Right atrium auricular region (tissue), 2 donors: Measurements from ENCODE around the gene OSCP1. TPM values are rescaled to one million over a fixed set of nuclear protein-coding genes. Genes with fewer than 3 reads are reported as not detected.

Experiments
- DNase-seq: peaks from one replicate; pipeline ENCODE4 v3.0.0-alpha.2; 2019; ENCODE audit warnings: low spot score
- H3K27ac ChIP-seq, 2 donors: fragments of 200-600 bp; sonication (generic); 1 replicate in 1 of 2; 2 replicates in 1 of 2; pipeline ENCODE4 v1.5.1; 2016 to 2019
- H3K27me3 ChIP-seq, 2 donors: fragments of 200-600 bp; sonication (generic); one replicate each; pipeline versions ENCODE4 v1.5.1 to v1.6.0; 2017 to 2019
- H3K36me3 ChIP-seq: fragments of 200-600 bp; sonication (generic); one replicate; pipeline ENCODE4 v1.5.1; 2016
- H3K4me1 ChIP-seq, 2 donors: fragments of 200-600 bp; sonication (generic); one replicate each; pipeline versions ENCODE4 v1.5.1 to v1.6.0; 2017 to 2019
- H3K4me3 ChIP-seq, 2 donors: fragments of 200-600 bp; sonication (generic); 1 replicate in 1 of 2; 2 replicates in 1 of 2; pipeline ENCODE4 v1.5.1; 2017 to 2019; ENCODE audit warnings: mild to moderate bottlenecking in 1 of 2, moderate library complexity in 1 of 2
- H3K9me3 ChIP-seq, 2 donors: fragments of 200-600 bp; sonication (generic); one replicate each; pipeline ENCODE4 v1.5.1; 2019
- total RNA-seq, 2 donors: library from RNA; depleted of rRNA; stranded (reverse); fragments of >200 nt; gene quantifications; one replicate each; pipeline ENCODE4 v1.1.0, GENCODE V29; 2016
- TF ChIP-seq, protein P1 (sequence below), 2 donors: fragments of 200-600 bp; sonication (generic); IDR thresholded peaks; one replicate each; pipeline ENCODE4 v1.5.1; 2019; ENCODE audit warnings: antibody characterized with exemption in 2 of 2

The OSCP1 gene
- total RNA-seq, 2 donors from 2014 or later: 4.9 to 7.9 TPM

DNA sequence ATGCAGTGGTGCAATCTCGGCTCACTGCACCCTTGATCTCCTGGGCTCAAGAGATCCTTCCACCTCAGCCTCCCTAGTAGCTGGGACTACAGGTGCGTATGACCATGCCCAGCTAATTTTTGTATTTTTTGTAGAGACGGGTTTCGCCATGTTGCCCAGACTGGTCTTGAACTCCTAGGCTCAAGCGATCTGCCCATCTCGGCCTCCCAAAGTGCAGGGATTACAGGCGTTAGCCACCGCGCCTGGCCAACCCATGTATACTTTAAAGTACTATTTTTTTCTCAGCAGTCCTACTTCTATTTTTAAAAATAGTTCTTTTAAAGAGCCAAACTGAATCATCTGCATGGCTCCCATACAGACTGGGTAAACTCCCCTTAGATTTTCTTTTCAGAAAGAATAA, 68.0 kb downstream of the OSCP1 start:
- no peaks in the 10 kb centered on the region for H3K9me3 ChIP-seq
- H3K36me3 ChIP-seq: no peaks in the 10 kb centered on the region
- H3K4me3 ChIP-seq: no peak overlapping the region
- no peaks in the 10 kb centered on the region for H3K27me3 ChIP-seq
- no peak for DNase-seq
- H3K27ac ChIP-seq: peak overlapping the region in 1 of 2 donors; percentile 35
- TF ChIP-seq, protein P1, sequence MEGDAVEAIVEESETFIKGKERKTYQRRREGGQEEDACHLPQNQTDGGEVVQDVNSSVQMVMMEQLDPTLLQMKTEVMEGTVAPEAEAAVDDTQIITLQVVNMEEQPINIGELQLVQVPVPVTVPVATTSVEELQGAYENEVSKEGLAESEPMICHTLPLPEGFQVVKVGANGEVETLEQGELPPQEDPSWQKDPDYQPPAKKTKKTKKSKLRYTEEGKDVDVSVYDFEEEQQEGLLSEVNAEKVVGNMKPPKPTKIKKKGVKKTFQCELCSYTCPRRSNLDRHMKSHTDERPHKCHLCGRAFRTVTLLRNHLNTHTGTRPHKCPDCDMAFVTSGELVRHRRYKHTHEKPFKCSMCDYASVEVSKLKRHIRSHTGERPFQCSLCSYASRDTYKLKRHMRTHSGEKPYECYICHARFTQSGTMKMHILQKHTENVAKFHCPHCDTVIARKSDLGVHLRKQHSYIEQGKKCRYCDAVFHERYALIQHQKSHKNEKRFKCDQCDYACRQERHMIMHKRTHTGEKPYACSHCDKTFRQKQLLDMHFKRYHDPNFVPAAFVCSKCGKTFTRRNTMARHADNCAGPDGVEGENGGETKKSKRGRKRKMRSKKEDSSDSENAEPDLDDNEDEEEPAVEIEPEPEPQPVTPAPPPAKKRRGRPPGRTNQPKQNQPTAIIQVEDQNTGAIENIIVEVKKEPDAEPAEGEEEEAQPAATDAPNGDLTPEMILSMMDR (IDR thresholded peaks at IDR 0.05): no peak
- H3K4me1 ChIP-seq: peaks cover 0 to 68% of the 10 kb centered on the region in 2 donors

DNA sequence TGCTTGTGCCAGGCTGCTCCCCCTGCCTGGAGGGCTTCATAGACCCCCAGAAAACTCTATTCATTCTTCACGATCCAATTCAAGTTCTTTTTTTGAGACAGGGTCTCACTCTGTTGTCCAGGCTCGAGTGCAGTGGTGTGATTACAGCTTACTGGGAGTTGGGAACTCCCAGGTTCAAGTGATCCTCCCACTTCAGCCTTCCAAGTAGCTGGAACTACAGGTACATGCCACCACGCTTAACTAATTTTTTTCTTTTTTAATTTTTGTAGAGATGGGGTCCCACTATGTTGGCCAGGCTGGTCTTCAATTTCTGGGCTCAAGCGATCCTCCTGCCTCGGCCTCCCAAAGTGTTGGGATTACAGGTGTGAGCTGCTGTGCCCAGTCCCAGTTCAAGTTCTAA, 68.8 kb downstream of the OSCP1 start:
- H3K4me1 ChIP-seq: peaks cover 0 to 61% of the 10 kb centered on the region in 2 donors
- DNase-seq: no peak
- no peaks in the 10 kb centered on the region for H3K36me3 ChIP-seq
- H3K9me3 ChIP-seq: no peaks in the 10 kb centered on the region
- H3K27me3 ChIP-seq: no peaks in the 10 kb centered on the region
- no peak overlapping the region for H3K27ac ChIP-seq
- TF ChIP-seq, protein P1 (IDR thresholded peaks at IDR 0.05): no peak
- no peak overlapping the region for H3K4me3 ChIP-seq

DNA sequence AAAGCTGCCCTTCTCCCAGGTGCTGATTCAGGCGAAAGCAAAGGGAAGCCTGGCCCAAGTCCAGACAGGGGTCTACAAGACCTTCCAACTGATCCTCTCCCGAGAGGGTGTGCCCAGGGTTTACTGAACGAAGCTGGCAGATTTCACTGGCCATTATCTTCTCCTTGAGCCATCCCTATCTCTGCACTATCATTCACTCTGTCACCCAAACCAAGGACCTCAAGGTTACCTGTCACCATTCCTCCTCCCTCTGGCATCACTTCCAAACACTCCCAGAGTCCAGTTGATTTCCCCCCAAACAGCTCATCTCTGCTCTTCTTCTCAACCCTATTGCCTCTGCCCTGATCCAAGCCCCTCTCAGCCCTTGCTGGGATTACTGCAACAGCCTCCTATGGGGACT, 69.5 kb downstream of the OSCP1 start:
- no peak overlapping the region for H3K4me3 ChIP-seq
- H3K36me3 ChIP-seq: no peaks in the 10 kb centered on the region
- no peak for DNase-seq
- TF ChIP-seq, protein P1 (IDR thresholded peaks at IDR 0.05): no peak
- peak overlapping the region; percentile 7 to 44 for H3K27ac ChIP-seq
- H3K4me1 ChIP-seq: peaks cover 0 to 67% of the 10 kb centered on the region in 2 donors
- H3K27me3 ChIP-seq: no peaks in the 10 kb centered on the region
- no peaks in the 10 kb centered on the region for H3K9me3 ChIP-seq

DNA sequence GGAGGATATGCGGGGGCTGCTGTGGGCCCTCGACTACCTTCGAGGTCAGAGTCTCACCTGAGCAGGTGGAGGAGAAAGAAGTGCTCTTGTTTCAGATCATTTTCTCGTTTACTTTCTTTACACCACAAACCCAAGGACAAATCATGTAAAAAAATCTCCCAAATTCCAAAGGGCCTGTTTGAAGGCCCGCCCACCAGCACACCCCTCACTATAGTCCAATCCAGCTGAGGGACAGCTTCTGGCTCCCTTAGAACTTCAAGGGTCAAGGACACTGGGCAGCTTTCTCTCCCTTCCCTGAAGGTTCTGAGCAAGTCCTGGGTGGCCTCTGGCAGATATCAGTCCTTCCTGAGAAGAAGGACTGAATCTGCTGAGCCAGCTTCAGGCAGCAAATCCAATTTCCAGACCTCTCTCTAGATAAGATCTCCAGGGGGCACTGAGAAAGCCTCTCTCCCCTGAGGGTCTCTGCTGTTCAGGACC, 70.1 kb downstream of the OSCP1 start:
- DNase-seq: no peak
- Histone ChIP-seq H3K4me3 (no peak overlapping the region), H3K27ac (peak overlapping the region; percentile 7 to 44), H3K36me3 (no peaks in the 10 kb centered on the region), H3K9me3 (no peaks in the 10 kb centered on the region), H3K27me3 (no peaks in the 10 kb centered on the region), H3K4me1 (peaks cover 0 to 73% of the 10 kb centered on the region in 2 donors)
- TF ChIP-seq, protein P1 (IDR thresholded peaks at IDR 0.05): no peak

DNA sequence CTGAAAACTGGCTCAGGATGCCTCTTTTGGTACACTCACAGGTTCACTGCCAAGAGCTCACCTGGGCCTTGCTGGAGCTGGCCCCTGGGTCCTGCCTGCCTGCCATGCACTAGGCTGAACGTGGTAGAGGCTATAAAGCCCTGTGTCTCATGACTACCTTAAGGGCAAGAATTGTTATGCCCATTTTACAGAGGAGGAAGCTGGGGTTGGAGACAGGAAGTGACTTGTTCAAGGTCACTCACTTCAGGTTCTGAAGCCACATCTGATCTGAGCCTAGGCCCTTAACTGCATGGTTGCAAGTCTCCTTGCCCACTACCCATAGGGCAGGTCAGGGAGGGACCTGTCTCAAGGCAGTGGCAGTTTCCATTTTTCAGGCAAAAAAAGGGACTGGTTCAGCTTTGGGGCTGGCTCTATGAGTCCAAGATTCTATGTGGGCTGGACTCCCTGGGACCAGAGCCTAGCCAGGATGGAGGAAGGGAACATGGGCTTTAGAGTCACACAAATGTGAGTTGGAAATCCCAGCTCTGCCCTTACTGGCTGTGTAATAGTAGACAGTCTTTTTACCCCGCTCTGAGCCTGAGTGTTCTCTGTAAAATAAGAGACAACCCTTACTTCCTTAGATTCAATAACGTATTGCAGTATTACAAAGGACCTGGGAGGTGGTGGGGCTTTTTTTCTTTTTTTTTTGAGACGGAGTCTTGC, 72.3 kb downstream of the OSCP1 start:
- no peaks in the 10 kb centered on the region for H3K27me3 ChIP-seq
- DNase-seq: no peak
- peaks cover 4 to 74% of the 10 kb centered on the region in 2 donors for H3K4me1 ChIP-seq
- H3K4me3 ChIP-seq: no peak overlapping the region
- TF ChIP-seq, protein P1 (IDR thresholded peaks at IDR 0.05): no peak
- no peaks in the 10 kb centered on the region for H3K36me3 ChIP-seq
- no peak overlapping the region for H3K27ac ChIP-seq
- H3K9me3 ChIP-seq: no peaks in the 10 kb centered on the region
